D721Med (cell line): ENCODE results near the gene IBA57.
"Not testable (repeated sequence)": the region's sequence is repeated elsewhere in the genome, so short reads cannot be mapped to it uniquely, and the experiment has no call there.

ENCODE experiments used
- DNase-seq: peaks from one replicate; pipeline ENCODE4 v3.0.0; 2011; ENCODE audit warnings: low spot score; ENCODE audit not compliant: insufficient read length
- FAIRE-seq: peaks from 2 replicates; lab custom pipeline; 2011; peaks lifted over from hg19 to GRCh38; lab: Jason Lieb, UNC
- TF ChIP-seq, protein P1 (sequence below): IDR thresholded peaks from 2 replicates; pipeline ENCODE4 v1.5.1; 2012; ENCODE audit warnings: mild to moderate bottlenecking, control low read depth; ENCODE audit not compliant: insufficient read depth; ENCODE audit errors: missing control alignments

Gene IBA57

DNA sequence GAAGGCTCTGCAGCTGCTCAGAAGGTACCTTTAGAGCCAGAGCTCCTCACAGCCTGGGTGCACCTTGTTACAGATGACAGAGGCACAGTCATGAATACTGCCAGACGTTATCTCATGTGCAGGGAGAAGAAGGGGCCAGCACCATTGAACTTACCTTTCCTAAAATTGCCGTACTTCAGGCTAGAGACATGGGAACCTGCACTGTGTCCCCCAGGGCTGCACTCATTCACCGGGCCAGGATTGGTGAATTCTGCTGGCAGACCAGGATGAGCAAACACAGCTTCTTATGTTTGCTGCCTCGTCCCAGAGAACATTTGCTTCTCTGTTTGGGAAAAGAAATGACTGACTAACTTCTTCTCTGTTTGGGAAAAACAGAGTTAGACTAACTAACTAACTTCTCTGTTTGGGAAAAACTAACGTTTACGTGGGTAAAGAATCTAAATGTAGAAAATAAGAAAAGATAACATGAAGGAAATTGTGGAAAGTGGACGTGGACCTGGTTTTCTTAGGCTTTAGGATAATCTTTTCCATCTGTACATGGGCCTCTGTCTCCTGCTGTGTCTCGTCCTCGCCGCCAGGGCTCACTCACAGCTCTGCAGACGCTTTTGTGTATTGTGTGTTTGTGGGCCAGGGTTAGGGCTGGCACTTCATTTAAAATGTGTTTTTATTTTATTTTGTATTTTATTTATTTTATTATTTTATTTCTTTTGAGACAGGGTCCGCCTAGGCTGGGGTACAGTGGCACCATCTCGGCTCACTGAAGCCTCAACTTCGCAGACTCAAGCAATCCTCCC, 52.1 kb downstream of the IBA57 start:
- no peak for FAIRE-seq
- TF ChIP-seq, protein P1, sequence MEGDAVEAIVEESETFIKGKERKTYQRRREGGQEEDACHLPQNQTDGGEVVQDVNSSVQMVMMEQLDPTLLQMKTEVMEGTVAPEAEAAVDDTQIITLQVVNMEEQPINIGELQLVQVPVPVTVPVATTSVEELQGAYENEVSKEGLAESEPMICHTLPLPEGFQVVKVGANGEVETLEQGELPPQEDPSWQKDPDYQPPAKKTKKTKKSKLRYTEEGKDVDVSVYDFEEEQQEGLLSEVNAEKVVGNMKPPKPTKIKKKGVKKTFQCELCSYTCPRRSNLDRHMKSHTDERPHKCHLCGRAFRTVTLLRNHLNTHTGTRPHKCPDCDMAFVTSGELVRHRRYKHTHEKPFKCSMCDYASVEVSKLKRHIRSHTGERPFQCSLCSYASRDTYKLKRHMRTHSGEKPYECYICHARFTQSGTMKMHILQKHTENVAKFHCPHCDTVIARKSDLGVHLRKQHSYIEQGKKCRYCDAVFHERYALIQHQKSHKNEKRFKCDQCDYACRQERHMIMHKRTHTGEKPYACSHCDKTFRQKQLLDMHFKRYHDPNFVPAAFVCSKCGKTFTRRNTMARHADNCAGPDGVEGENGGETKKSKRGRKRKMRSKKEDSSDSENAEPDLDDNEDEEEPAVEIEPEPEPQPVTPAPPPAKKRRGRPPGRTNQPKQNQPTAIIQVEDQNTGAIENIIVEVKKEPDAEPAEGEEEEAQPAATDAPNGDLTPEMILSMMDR = peak; percentile 23
- no peak for DNase-seq

GRCh38 chr1:228218513-228219244, 53.1 kb downstream of the IBA57 start:
- DNase-seq (no peak), FAIRE-seq (no peak)
- TF ChIP-seq, protein P1 = no peak

GRCh38 chr1:228219245-228219961, 53.8 kb downstream of the IBA57 start:
- no peak for DNase-seq
- FAIRE-seq = no peak
- TF ChIP-seq, protein P1 = no peak

GRCh38 chr1:228219962-228220780, 54.6 kb downstream of the IBA57 start:
- DNase-seq (no peak), FAIRE-seq (no peak)
- TF ChIP-seq, protein P1 = no peak

- DNase-seq, FAIRE-seq: not testable (repeated sequence)
Observed at GRCh38 chr1:228221097-228221496, 55.5 kb downstream of the IBA57 start.

DNA sequence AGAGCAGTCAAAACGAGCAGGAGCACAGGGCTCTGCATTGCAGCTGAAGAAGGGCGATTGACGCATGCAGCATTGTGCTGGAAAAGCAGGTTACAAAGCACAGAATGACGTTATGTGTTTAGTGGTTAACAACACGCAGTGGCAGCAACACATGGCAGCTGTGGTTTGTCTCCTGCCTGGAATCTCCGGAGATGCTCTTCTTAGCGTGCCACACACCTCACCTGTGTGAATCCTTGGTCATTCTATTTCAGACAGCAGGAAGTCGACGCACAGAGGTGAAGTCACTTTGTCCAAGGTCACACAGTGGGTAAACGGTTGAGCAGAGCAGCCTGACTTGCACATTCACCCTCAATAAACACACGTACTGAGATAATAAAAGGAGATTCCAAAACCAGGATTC, 56.9 kb downstream of the IBA57 start:
- DNase-seq (no peak), FAIRE-seq (no peak)
- TF ChIP-seq, protein P1 = no peak
